Calu3 (cell line): Measurements from ENCODE around the gene PLD4. TPM values are rescaled to one million over a fixed set of nuclear protein-coding genes. Genes with fewer than 3 reads are reported as not detected.
A peak's percentile ranks its signal among the peaks of the same experiment; 100 is the strongest.

Source experiments
- BruUV-seq: library from RNA; stranded (reverse); fragments of 400-500 nt; replicated peaks from 2 replicates; lab custom pipeline; 2021; lab: Mats Ljungman, UMichigan
- CTCF ChIA-PET: fragments of 300-600 bp; sonication (Branson Sonifier 250); formaldehyde crosslinking; loops from one replicate; lab custom pipeline; 2022; ENCODE audit warnings: antibody characterized with exemption; lab: Charles Lee
- DNase-seq: peaks from one replicate; pipeline ENCODE4 v3.0.0; 2022
- H3K27ac Mint-ChIP-seq: one replicate; pipeline ENCODE4 v1.8.0; 2022; ENCODE audit warnings: mixed read lengths; ENCODE audit not compliant: unreplicated experiment
- H3K27me3 Mint-ChIP-seq: one replicate; pipeline ENCODE4 v1.8.0; 2022; ENCODE audit warnings: mixed read lengths; ENCODE audit not compliant: unreplicated experiment
- H3K36me3 Mint-ChIP-seq: one replicate; pipeline ENCODE4 v1.8.0; 2022; ENCODE audit warnings: mild to moderate bottlenecking, moderate library complexity, mixed read lengths; ENCODE audit not compliant: insufficient read depth, unreplicated experiment
- H3K4me1 Mint-ChIP-seq: one replicate; pipeline ENCODE4 v1.8.0; 2022; ENCODE audit warnings: mild to moderate bottlenecking, low read depth, mixed read lengths; ENCODE audit not compliant: unreplicated experiment
- H3K4me3 Mint-ChIP-seq: one replicate; pipeline ENCODE4 v1.8.0; 2022; ENCODE audit warnings: mild to moderate bottlenecking, low read depth, moderate library complexity, mixed read lengths; ENCODE audit not compliant: unreplicated experiment
- H3K9me3 Mint-ChIP-seq: one replicate; pipeline ENCODE4 v1.8.0; 2022; ENCODE audit warnings: low read depth, mixed read lengths; ENCODE audit not compliant: unreplicated experiment
- CTCF ChIP-seq: fragments of 200-600 bp; IDR thresholded peaks from one replicate; pipeline ENCODE4 v1.8.0; 2022; ENCODE audit warnings: antibody characterized with exemption; ENCODE audit not compliant: unreplicated experiment
- intact Hi-C: fragments of 100-400 bp; cut with micrococcal nuclease; formaldehyde crosslinking; loops from one replicate; pipeline ENCODE4 v1.10.0; 2022; ENCODE audit not compliant: unreplicated experiment
- total RNA-seq: library from RNA; stranded (reverse); gene quantifications from 2 replicates; pipeline ENCODE4 v1.2.3, GENCODE V29; 2022

The PLD4 gene
- total RNA-seq, 1 experiment from 2014 or later, result 0.09 TPM

- H3K9me3 Mint-ChIP-seq, result no peaks in the 10 kb centered on the region
- peaks cover 11% of the 10 kb centered on the region for H3K36me3 Mint-ChIP-seq
- no peaks in the 10 kb centered on the region for H3K4me1 Mint-ChIP-seq
- no peak for DNase-seq
- no peak overlapping the region for H3K27ac Mint-ChIP-seq
- TF ChIP-seq CTCF, result no peak
- intact Hi-C loops, result no loop called here
- H3K4me3 Mint-ChIP-seq, result no peak overlapping the region
- BruUV-seq, result TSS peak; percentile 27
- no peaks in the 10 kb centered on the region for H3K27me3 Mint-ChIP-seq
- CTCF ChIA-PET, result interaction anchor here (0.7 kb wide), 1 partner anchor 37 kb away, joined by 4 read pairs; no protein-coding TSS in a partner anchor
These were observed 13.2 kb downstream of the PLD4 start for GRCh38 chr14:104937694-104938365.

DNA sequence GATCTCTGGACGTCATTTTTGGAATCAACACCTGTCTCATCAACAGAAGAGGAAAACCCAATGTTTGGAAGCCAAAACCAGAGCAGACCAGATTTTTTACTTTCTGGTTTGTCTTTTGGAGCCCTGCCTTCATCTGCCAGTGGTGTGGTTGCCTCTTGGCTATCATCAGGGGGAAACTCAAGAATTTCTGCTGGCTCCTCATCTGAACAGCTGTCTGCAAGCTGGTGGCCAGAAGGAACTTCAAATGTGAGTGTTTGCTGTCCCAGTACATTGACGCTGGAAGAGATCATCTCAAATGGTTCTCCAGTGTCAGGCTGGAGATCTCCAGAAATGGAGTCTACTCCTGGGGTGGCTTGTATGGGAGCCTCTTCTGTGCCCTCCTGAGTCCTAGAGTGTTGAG lies 13.8 kb downstream of the PLD4 start:
- no peak overlapping the region for H3K27ac Mint-ChIP-seq
- no peak for DNase-seq
- TF ChIP-seq CTCF, result no peak
- H3K4me3 Mint-ChIP-seq, result no peak overlapping the region
- H3K4me1 Mint-ChIP-seq, result no peaks in the 10 kb centered on the region
- intact Hi-C loops, result no loop called here
- H3K27me3 Mint-ChIP-seq, result no peaks in the 10 kb centered on the region
- H3K9me3 Mint-ChIP-seq, result no peaks in the 10 kb centered on the region
- CTCF ChIA-PET, result no interaction called here
- H3K36me3 Mint-ChIP-seq, result peaks cover 7% of the 10 kb centered on the region
- no TSS peak for BruUV-seq

- BruUV-seq, result no TSS peak
- Mint-ChIP-seq H3K9me3 (no peaks in the 10 kb centered on the region), H3K27ac (no peak overlapping the region), H3K36me3 (peaks cover 11% of the 10 kb centered on the region), H3K27me3 (no peaks in the 10 kb centered on the region), H3K4me1 (no peaks in the 10 kb centered on the region), H3K4me3 (no peak overlapping the region)
- DNase-seq, result no peak
- intact Hi-C loops, result no loop called here
- TF ChIP-seq CTCF, result no peak
- CTCF ChIA-PET, result no interaction called here
These were observed 14.3 kb downstream of the PLD4 start for GRCh38 chr14:104938960-104939359.

DNA sequence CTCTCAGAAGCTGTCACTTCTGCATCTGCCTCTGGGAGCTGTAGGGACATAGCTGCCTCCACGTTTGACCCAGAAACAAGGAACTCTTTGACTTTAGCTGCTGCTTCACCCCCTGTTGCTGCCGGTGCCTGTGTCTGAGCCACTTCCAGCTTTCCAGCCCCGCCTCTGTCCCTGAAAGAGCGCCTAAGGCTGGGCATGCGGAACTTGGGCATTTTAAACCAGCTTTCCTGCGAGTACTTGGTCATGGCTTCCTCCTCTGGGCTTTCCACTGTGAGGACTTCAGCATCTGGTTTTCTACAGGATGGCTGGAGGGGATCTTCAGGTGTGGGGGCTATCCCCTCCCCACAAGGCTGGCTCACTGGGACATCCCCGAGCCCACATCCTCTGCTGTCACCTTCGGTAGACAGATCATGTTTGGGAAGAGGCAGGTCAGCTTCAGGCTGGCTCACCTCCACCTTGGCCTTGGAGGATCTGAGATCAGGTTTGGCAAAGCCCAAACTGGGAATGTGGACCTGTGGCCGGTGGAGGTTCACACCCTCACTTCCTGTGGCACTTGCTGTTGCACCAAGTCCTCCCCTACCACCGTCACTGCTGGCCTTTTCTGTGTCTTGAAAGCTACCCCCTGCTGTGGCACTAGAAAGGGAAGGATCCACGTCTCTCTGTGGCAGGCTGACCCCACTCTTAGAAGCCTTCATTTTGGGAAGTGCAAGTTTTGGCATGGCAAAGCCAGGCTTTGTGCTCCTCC lies 15.2 kb downstream of the PLD4 start:
- Mint-ChIP-seq H3K27ac (no peak overlapping the region), H3K27me3 (no peaks in the 10 kb centered on the region), H3K9me3 (no peaks in the 10 kb centered on the region), H3K36me3 (peaks cover 12% of the 10 kb centered on the region), H3K4me3 (no peak overlapping the region), H3K4me1 (no peaks in the 10 kb centered on the region)
- CTCF ChIA-PET, result no interaction called here
- no peak for DNase-seq
- no TSS peak for BruUV-seq
- TF ChIP-seq CTCF, result no peak
- intact Hi-C loops, result no loop called here
